Fibroblast of lung (primary cell): ENCODE data around the gene MROH7.

Source experiments
- CTCF ChIP-seq, 2 donors: IDR thresholded peaks in 1 of 2; conservative IDR thresholded peaks in 1 of 2; 1 replicate in 1 of 2; 2 replicates in 1 of 2; pipeline ENCODE4 v1.5.1; 2011 to 2012; ENCODE audit warnings: low read length in 2 of 2, control low read depth in 1 of 2, inconsistent platforms in 1 of 2, low read depth in 1 of 2, mild to moderate bottlenecking in 1 of 2
- EZH2 ChIP-seq: IDR thresholded peaks from 2 replicates; pipeline ENCODE4 v1.5.1; 2012; ENCODE audit warnings: low read length, control low read depth, mild to moderate bottlenecking; ENCODE audit errors: missing control alignments

GRCh38 chr1:54715493-54716298 lies 74.1 kb downstream of the MROH7 start, which contains the start of gene TTC4:
- TF ChIP-seq CTCF (conservative IDR thresholded peaks at IDR 0.05 in 1 of 2, IDR thresholded peaks at IDR 0.05 in 1 of 2; ENCODE audit: low read depth in 1 of 2, low read length in 2 of 2) (no peak), EZH2 (no peak)
